ENCODE results near the gene CARD18. TPM values are rescaled to one million over a fixed set of nuclear protein-coding genes. Genes with fewer than 3 reads are reported as not detected.

CARD18 gene, protein sequence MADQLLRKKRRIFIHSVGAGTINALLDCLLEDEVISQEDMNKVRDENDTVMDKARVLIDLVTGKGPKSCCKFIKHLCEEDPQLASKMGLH
- total RNA-seq: not detected

GRCh38 chr11:105139669-105140068 is at the start of gene CARD18:
TSS of gene CARD18 (minus strand) at chr11:105139769. CDS start at chr11:105139726, 43 bp downstream.
- Mint-ChIP-seq H3K9me3 (peaks cover 4% of the 10 kb centered on the region), H3K36me3 (ENCODE audit: insufficient read depth) (no peaks in the 10 kb centered on the region), H3K4me1 (ENCODE audit: low read depth) (no peaks in the 10 kb centered on the region), H3K27me3 (ENCODE audit: low read depth) (no peaks in the 10 kb centered on the region), H3K4me3 (no peak within 1 kb of the TSS)
- ATAC-seq (no peak), DNase-seq (no peak)

DNA sequence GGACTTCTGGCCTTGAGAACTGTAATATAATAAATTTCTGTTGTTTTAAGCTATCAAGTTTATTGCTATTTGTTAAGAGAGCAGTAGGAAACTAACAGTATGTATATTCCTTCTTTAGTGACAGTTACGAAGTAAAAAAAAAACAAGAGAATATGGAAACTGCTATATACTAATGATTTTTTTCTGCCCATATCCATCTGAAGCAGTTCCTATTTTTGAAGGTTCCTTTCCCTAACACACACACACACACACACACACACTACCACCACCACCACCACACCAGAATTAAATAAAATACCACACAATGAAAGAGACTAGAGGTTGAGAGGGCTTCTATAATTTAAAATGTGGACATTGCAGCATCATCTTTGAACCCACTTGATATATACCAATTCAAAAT is 44.4 kb upstream of the CARD18 start:
- H3K9me3 Mint-ChIP-seq: no peaks in the 10 kb centered on the region
- no peak overlapping the region for H3K4me3 Mint-ChIP-seq
- no peaks in the 10 kb centered on the region for H3K36me3 Mint-ChIP-seq (ENCODE audit: insufficient read depth)
- peaks cover 3% of the 10 kb centered on the region for H3K27me3 Mint-ChIP-seq (ENCODE audit: low read depth)
- ATAC-seq (no peak), DNase-seq (no peak)
- H3K4me1 Mint-ChIP-seq (ENCODE audit: low read depth): no peaks in the 10 kb centered on the region

- ATAC-seq (no peak), DNase-seq (no peak)
- Mint-ChIP-seq H3K4me3 (no peak overlapping the region), H3K27me3 (ENCODE audit: low read depth) (peaks cover 3% of the 10 kb centered on the region), H3K9me3 (no peaks in the 10 kb centered on the region), H3K4me1 (ENCODE audit: low read depth) (no peaks in the 10 kb centered on the region), H3K36me3 (ENCODE audit: insufficient read depth) (no peaks in the 10 kb centered on the region)
These were observed 43.9 kb upstream of the CARD18 start for GRCh38 chr11:105183426-105183825.

- DNase-seq (no peak), ATAC-seq (no peak)
- H3K9me3 Mint-ChIP-seq: no peaks in the 10 kb centered on the region
- H3K27me3 Mint-ChIP-seq (ENCODE audit: low read depth): peaks cover 5% of the 10 kb centered on the region
- no peaks in the 10 kb centered on the region for H3K36me3 Mint-ChIP-seq (ENCODE audit: insufficient read depth)
- no peaks in the 10 kb centered on the region for H3K4me1 Mint-ChIP-seq (ENCODE audit: low read depth)
- H3K4me3 Mint-ChIP-seq: no peak overlapping the region
These were observed 42.0 kb upstream of the CARD18 start for GRCh38 chr11:105181521-105181920.

DNA sequence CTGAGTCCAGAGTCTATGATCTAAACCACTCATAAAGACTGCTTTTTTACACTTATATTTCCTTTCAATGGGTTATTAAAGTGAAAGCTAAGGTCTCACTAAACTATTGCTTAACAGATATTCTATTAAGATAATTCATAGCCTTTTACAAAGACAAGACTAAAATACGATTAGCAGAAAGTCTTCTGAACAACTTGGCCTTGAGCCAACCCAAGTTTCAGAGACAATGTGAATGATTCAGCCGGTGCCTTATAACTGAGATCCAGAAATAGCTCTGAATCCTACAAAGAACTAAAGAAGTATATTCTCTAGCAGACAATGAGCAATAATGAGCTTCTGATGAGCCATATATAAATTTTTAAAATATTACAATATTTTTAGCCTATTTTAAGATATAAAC is 41.5 kb upstream of the CARD18 start:
- Mint-ChIP-seq H3K4me3 (no peak overlapping the region), H3K9me3 (no peaks in the 10 kb centered on the region)

DNA sequence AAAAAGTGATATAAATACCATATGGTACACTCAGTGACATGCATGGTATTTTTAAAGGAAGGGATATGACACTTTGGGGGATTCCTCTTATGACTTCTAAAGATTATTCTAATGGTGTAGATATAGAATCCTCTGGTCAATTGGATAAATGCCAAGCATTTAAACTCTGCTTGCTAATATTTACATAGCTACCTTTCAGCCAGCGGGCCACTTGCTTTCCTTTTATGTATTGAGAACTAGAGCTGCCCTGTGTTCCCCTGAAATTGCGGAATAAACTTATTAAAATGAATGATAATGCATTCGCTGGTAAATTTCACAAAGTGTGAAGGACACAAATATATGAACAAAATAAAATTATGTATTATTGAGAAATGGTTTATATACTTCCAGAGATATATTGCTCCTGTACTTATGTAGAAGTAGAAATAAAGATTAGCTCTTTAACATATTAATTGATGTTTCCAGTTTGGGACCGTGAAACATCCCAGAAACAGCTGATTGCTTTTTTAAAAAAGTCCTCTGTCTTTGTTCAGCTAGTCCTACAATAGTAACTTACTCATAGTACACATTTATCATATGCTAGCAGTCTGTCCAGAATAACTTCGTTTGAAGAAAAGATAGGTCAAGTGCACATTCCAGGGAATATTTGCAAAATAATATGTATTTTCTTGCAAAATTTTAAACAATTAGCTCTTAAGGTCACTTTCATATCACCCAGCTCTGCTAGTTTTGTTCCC is 40.1 kb upstream of the CARD18 start:
- DNase-seq (no peak), ATAC-seq (no peak)
- no peaks in the 10 kb centered on the region for H3K36me3 Mint-ChIP-seq (ENCODE audit: insufficient read depth)
- H3K4me3 Mint-ChIP-seq: no peak overlapping the region
- no peaks in the 10 kb centered on the region for H3K4me1 Mint-ChIP-seq (ENCODE audit: low read depth)
- H3K9me3 Mint-ChIP-seq: no peaks in the 10 kb centered on the region
- peaks cover 5% of the 10 kb centered on the region for H3K27me3 Mint-ChIP-seq (ENCODE audit: low read depth)

More for the DNA sequence above, 41.5 kb upstream of the CARD18 start:
- Mint-ChIP-seq H3K4me1 (ENCODE audit: low read depth) (no peaks in the 10 kb centered on the region), H3K27me3 (ENCODE audit: low read depth) (peaks cover 5% of the 10 kb centered on the region), H3K36me3 (ENCODE audit: insufficient read depth) (no peaks in the 10 kb centered on the region)
- DNase-seq: no peak
- no peak for ATAC-seq

DNA sequence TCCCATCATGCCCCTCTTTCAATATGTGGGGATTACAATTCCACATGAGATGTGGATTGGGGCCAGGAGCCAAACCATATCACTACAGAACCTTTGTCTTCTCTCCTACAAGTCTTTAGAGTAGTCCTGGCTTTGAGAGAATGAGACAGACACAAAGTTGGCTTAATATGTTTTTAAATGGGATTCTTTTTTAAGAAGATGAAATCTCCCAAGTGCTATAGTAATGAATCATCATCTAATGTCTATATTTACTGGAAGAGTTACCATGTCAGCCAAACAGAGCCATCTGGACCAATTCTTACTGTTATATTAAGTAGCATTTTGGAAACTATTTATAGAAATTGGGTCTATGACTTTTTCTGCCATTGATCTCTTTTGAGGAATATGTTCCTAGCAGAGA is 38.1 kb upstream of the CARD18 start:
- DNase-seq (no peak), ATAC-seq (no peak)
- Mint-ChIP-seq H3K4me3 (no peak overlapping the region), H3K4me1 (ENCODE audit: low read depth) (no peaks in the 10 kb centered on the region), H3K9me3 (no peaks in the 10 kb centered on the region), H3K27me3 (ENCODE audit: low read depth) (peaks cover 5% of the 10 kb centered on the region), H3K36me3 (ENCODE audit: insufficient read depth) (no peaks in the 10 kb centered on the region)

DNA sequence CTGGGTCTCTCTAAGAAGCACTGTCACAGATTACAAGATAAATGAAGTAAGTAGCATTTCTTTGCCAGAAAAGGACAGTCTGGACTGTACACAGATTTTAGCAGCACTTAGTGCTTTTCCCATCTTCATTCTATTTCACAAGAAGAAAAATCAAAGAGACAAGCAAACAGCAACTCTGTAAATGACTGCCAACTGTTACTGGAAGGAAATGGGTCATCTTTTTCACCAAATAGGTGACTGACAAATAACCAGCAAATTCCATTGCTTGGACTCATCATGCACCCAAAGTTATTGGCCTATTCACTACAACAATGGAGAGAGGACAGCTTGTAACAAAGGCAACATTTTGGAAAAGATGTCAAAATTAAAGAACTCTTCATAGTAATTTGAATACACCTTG is 28.9 kb upstream of the CARD18 start:
- Mint-ChIP-seq H3K9me3 (peaks cover 12% of the 10 kb centered on the region), H3K36me3 (ENCODE audit: insufficient read depth) (no peaks in the 10 kb centered on the region), H3K4me1 (ENCODE audit: low read depth) (no peaks in the 10 kb centered on the region), H3K4me3 (no peak overlapping the region), H3K27me3 (ENCODE audit: low read depth) (no peaks in the 10 kb centered on the region)
- no peak for DNase-seq
- ATAC-seq: no peak

DNA sequence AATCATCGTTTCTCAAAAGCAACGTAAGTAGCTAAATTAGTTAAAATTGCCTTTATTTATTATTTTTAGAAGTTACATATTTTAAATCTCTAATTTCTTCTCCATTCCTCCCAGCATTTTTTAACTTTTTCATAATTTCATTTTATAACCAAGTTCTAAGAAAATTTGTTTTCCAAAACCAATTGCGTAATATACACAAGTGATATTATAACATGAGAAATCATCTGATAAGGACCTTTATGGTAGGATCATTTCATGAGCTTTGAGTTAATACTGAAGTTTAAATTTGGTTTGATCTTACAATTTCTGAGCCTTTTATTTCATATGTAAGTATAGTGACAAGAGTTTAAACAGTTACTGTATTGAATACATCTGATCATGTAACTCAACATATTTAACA is 27.7 kb upstream of the CARD18 start:
- Mint-ChIP-seq H3K4me1 (ENCODE audit: low read depth) (no peaks in the 10 kb centered on the region), H3K27me3 (ENCODE audit: low read depth) (no peaks in the 10 kb centered on the region)
- ATAC-seq: no peak

GRCh38 chr11:105164208-105164607 is 24.6 kb upstream of the CARD18 start:
- Mint-ChIP-seq H3K9me3 (no peaks in the 10 kb centered on the region), H3K27me3 (ENCODE audit: low read depth) (no peaks in the 10 kb centered on the region), H3K4me3 (no peak overlapping the region), H3K4me1 (ENCODE audit: low read depth) (no peaks in the 10 kb centered on the region), H3K36me3 (ENCODE audit: insufficient read depth) (no peaks in the 10 kb centered on the region)
- no peak for ATAC-seq
- DNase-seq: no peak

More for the DNA sequence above, 27.7 kb upstream of the CARD18 start:
- Mint-ChIP-seq H3K4me3 (no peak overlapping the region), H3K9me3 (peaks cover 10% of the 10 kb centered on the region), H3K36me3 (ENCODE audit: insufficient read depth) (no peaks in the 10 kb centered on the region)
- no peak for DNase-seq

DNA sequence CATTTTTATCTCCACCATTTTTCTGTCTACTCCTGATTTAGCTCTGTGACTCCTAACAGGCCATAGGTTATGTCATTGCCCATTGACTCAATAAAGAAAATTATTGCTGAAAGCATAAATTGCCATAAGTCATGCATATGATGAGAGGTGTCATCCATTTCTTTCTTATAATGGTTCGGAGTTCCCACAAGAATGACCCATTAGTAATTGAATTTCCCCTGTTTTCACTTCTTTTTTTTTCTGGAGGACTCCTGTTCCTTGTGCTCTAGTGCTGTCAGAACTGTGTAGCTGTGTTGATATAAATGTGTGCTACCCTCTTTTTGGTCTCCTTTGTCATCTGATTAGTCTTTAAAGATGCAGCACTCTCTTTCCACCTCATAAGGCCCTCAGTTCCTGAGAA is 22.9 kb upstream of the CARD18 start:
- DNase-seq (no peak), ATAC-seq (no peak)
- Mint-ChIP-seq H3K9me3 (no peaks in the 10 kb centered on the region), H3K27me3 (ENCODE audit: low read depth) (no peaks in the 10 kb centered on the region), H3K4me1 (ENCODE audit: low read depth) (no peaks in the 10 kb centered on the region), H3K4me3 (no peak overlapping the region), H3K36me3 (ENCODE audit: insufficient read depth) (no peaks in the 10 kb centered on the region)

GRCh38 chr11:105158436-105158835 is 18.9 kb upstream of the CARD18 start:
- Mint-ChIP-seq H3K4me1 (ENCODE audit: low read depth) (no peaks in the 10 kb centered on the region), H3K27me3 (ENCODE audit: low read depth) (no peaks in the 10 kb centered on the region), H3K36me3 (ENCODE audit: insufficient read depth) (no peaks in the 10 kb centered on the region), H3K9me3 (no peaks in the 10 kb centered on the region), H3K4me3 (no peak overlapping the region)
- DNase-seq (no peak), ATAC-seq (no peak)

GRCh38 chr11:105156720-105157119 is 17.2 kb upstream of the CARD18 start:
- Mint-ChIP-seq H3K36me3 (ENCODE audit: insufficient read depth) (no peaks in the 10 kb centered on the region), H3K4me1 (ENCODE audit: low read depth) (no peaks in the 10 kb centered on the region), H3K9me3 (no peaks in the 10 kb centered on the region), H3K4me3 (no peak overlapping the region), H3K27me3 (ENCODE audit: low read depth) (no peaks in the 10 kb centered on the region)
- no peak for ATAC-seq
- DNase-seq: no peak

DNA sequence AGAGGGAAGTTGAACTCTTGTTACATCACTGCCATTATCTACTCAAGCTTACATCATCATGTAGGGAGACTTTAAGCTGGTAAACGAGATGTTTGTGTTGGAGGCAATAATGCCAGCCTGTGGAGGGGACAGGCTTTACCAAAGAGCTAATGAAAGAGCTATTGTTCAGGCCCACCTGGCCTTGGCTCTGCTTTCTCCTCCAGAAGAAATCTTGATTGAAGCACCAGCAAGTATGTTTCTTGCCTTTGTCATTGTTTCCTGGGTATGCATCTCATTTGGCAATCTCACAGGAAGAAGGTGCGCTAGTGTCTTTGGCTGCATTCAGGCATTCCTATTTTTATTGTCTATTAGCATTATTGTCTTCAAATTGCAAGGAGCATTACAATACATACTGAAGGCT is 16.7 kb upstream of the CARD18 start:
- Mint-ChIP-seq H3K4me1 (ENCODE audit: low read depth) (no peaks in the 10 kb centered on the region), H3K4me3 (no peak overlapping the region), H3K9me3 (no peaks in the 10 kb centered on the region), H3K36me3 (ENCODE audit: insufficient read depth) (no peaks in the 10 kb centered on the region), H3K27me3 (ENCODE audit: low read depth) (no peaks in the 10 kb centered on the region)
- DNase-seq (no peak), ATAC-seq (no peak)

DNA sequence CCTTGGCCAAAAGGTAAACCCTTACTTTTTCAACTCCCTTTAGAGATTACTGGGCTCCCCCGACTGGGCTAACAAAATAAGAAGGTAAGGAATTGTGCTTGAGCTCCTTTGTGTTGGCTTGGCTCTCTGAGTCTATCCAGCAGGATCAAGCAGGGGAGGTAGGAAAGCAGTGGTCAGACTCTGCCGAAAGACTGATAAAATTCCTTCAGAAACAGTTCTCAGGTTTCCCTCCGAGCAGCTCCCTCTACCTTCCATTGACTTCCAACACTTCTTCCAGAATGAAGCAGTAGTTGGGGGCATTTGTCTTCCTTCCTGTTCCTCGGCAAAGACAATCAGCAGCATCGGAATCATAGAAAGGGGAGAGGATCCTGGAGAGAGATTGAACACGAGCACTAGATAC is 16.1 kb upstream of the CARD18 start:
- ATAC-seq: no peak
- H3K27me3 Mint-ChIP-seq (ENCODE audit: low read depth): no peaks in the 10 kb centered on the region
- H3K4me3 Mint-ChIP-seq: no peak overlapping the region
- H3K36me3 Mint-ChIP-seq (ENCODE audit: insufficient read depth): no peaks in the 10 kb centered on the region
- no peaks in the 10 kb centered on the region for H3K4me1 Mint-ChIP-seq (ENCODE audit: low read depth)
- DNase-seq: no peak
- H3K9me3 Mint-ChIP-seq: no peaks in the 10 kb centered on the region

All from activated T-cell treated with anti-CD3 and anti-CD28 coated beads, Interleukin-2, amount 50 U/mL, for 4 hours (primary cell).